Right cardiac atrium (tissue), 5 donors: ENCODE measurements around the gene NSUN4. TPM values are rescaled to one million over a fixed set of nuclear protein-coding genes. Genes with fewer than 3 reads are reported as not detected.

Source experiments
- ATAC-seq, 2 donors: fragments of 200-7000 bp; cut with Tn5 transposase; one replicate each; pipeline versions ENCODE4 v1.8.0 to v1.9.1; 2020; ENCODE audit warnings: moderate library complexity in 2 of 2, mild to moderate bottlenecking in 1 of 2
- DNase-seq, 3 donors: peaks; one replicate each; pipeline ENCODE4 v3.0.0-alpha.2; 2020
- H3K27ac ChIP-seq: one replicate; pipeline ENCODE4 v1.5.1; 2013; ENCODE audit warnings: mild to moderate bottlenecking, low read length, control low read depth, moderate library complexity
- H3K27me3 ChIP-seq: one replicate; pipeline ENCODE4 v1.6.1; 2013; ENCODE audit not compliant: control insufficient read depth, insufficient read depth
- H3K4me1 ChIP-seq: one replicate; pipeline ENCODE4 v1.6.1; 2013; ENCODE audit warnings: low read length; ENCODE audit not compliant: control insufficient read depth, insufficient read depth
- H3K4me3 ChIP-seq: one replicate; pipeline ENCODE4 v1.5.1; 2013; ENCODE audit warnings: low read length, control low read depth
- H3K9me3 ChIP-seq: one replicate; pipeline ENCODE4 v1.6.1; 2013; ENCODE audit warnings: low read length; ENCODE audit not compliant: control insufficient read depth
- WGBS: extraction: QIAGEN DNeasy Blood & Tissue Kit; methylation state at CpG from one replicate; pipeline ENCODE4 v1.1.7; 2013; 5-methylcytosine and 5-hydroxymethylcytosine counted together
- intact Hi-C, 4 donors: fragments of 100-400 bp; cut with DNase I; formaldehyde crosslinking; loops; one replicate each; pipeline versions ENCODE4 v1.11.0 to v1.14.0; 2022 to 2023
- polyA plus RNA-seq: library from polyadenylated mRNA; stranded (reverse); fragments of 200-250 nt; gene quantifications from one replicate; pipeline ENCODE4 v1.2.3, GENCODE V29; 2013
- total RNA-seq, 4 donors: library from RNA; stranded (reverse); fragmentation: NEBNext Ultra II Directional; extraction: Animal tissue kit (Norgen Biotek cat#: 25700); gene quantifications; one replicate each; pipeline ENCODE4 v1.2.1, GENCODE V29; 2021
- donor health status: healthy with polysubstance abuse.
- donor health status: DM: no; HTN: yes; CAD: no.
- donor health status: DM: no; HTN: no; CAD: no.
- donor health status: DM: no; HTN: yes; CAD: no; lungs with severe emphysema.
- donor health status: DM: yes; HTN: yes; CAD: no.

Gene NSUN4
- total and polyA plus RNA-seq, 5 donors, result 10.6 to 18.7 (median 13.0) TPM

GRCh38 chr1:46408356-46409062, 67.9 kb downstream of the NSUN4 start:
- Histone ChIP-seq H3K27me3 (no peaks in the 10 kb centered on the region), H3K27ac (no peak overlapping the region), H3K9me3 (no peaks in the 10 kb centered on the region), H3K4me1 (no peaks in the 10 kb centered on the region), H3K4me3 (no peak overlapping the region)
- intact Hi-C loops, result loop anchor here in 3 of 4 donors (5.0 to 10.0 kb wide), 2 partner anchors 116 to 119 kb away; no protein-coding TSS in a partner anchor
- DNase-seq (no peak), ATAC-seq (no peak)
- WGBS, result 92% methylated on average over 12 of the region's 12 CpGs

DNA sequence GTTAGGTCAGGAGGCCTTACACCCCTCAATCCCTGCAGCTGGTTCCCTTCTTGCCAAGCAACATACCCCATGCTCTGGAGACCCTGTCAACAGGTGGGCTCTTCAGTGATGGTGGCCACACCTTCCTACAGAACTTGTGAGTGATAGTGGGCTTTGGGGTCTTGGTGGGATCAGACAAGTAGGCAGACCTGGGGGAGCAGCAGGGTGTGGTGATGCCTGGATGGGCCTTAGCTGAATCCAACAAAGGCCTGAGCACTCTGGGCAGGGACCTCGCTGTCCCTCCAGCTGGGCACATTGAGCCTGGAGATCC, 68.4 kb downstream of the NSUN4 start:
- H3K4me1 ChIP-seq, result no peaks in the 10 kb centered on the region
- H3K27ac ChIP-seq, result no peak overlapping the region
- no peak for DNase-seq
- ATAC-seq, result no peak
- no peaks in the 10 kb centered on the region for H3K9me3 ChIP-seq
- intact Hi-C loops, result loop anchor here in 3 of 4 donors (5.0 to 10.0 kb wide), 2 partner anchors 116 to 118 kb away; no protein-coding TSS in a partner anchor
- H3K4me3 ChIP-seq, result no peak overlapping the region
- no peaks in the 10 kb centered on the region for H3K27me3 ChIP-seq
- 100% methylated on average over 1 of the region's 1 CpG for WGBS

DNA sequence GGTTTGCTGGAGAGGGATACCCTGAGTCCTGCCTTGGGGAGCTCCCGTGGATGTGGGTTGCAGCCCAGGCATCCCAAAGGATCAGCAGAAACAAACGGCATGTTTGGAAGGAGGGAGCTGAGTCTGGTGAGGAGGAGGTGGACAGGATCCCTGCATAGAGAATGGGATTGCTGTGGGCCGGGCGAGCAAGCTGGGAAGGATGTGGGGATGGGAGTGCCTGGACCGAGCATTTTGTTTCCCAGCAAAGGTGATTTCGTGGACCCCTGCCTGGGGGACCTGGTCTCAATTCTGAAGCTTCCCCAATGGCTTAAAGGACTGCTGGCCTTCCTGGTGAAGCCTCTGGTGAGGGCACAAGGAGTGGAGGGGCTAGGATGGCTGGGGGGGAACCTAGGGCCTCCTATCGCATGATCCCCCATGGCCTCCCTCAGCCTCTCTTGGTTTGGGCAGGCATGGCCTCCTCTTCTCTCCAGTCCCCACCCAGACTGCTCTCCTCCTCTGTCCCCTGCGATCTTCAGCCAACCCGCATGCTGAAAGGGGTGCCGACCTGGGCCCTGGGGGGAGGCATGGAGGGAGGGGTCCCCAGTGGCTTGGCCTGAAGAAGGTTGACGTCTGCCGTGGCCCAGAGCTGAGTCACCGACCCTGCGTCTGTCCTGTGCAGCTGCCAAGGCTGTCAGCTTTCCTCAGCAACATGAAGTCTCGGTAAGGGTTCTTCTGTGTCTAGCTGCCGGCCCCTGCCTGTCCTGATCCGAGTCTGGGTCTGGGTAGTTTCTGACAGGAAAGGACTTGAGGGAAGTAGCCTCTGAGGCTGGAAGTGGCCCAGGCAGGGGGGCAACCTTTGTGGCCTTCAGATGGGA, 69.8 kb downstream of the NSUN4 start:
- Histone ChIP-seq H3K4me1 (no peaks in the 10 kb centered on the region), H3K27me3 (no peaks in the 10 kb centered on the region), H3K4me3 (no peak overlapping the region), H3K27ac (no peak overlapping the region), H3K9me3 (no peaks in the 10 kb centered on the region)
- DNase-seq, result peak in 2 of 3 donors; percentile 72 to 75
- peak in 1 of 2 donors; percentile 17 for ATAC-seq
- WGBS, result 80% methylated on average over 17 of the region's 17 CpGs
- intact Hi-C loops, result no loop called here

DNA sequence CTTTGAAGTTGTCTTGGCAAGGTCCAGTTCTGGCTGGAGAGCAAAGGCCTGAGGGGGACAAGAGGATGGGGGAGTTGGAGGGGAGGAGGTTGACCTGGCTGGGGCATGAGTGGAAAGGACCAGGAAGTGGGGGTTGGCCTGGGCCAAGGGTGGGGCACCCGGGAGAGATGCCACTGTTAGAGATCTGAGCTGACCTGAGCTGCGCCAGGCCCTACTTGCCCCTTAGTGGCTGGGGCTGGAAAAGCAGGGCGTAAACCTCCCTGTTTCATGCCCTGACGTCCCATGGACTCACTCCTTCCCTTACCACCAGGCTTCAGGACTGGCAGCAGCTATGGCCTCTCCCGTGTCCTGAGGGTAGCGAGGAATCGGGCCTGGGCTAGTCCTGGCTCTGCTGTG, 70.4 kb downstream of the NSUN4 start:
- 92% methylated on average over 7 of the region's 7 CpGs for WGBS
- DNase-seq (no peak), ATAC-seq (no peak)
- Histone ChIP-seq H3K27me3 (no peaks in the 10 kb centered on the region), H3K4me1 (no peaks in the 10 kb centered on the region), H3K4me3 (no peak overlapping the region), H3K9me3 (no peaks in the 10 kb centered on the region), H3K27ac (no peak overlapping the region)
- intact Hi-C loops, result no loop called here

Other genes starting within 250 kb of the NSUN4 start
- 10 to 100 TPM; 30.5 to 49.8 (median 38.7) TPM for gene PIK3R3, start 208.2 kb upstream of the NSUN4 start, total RNA-seq
- gene PIK3R3, start 208.2 kb upstream of the NSUN4 start, polyA plus RNA-seq, result 20.0 TPM
- 1 to 10 TPM; 1.0 to 2.4 (median 1.5) TPM for gene TSPAN1, start 165.7 kb upstream of the NSUN4 start, total RNA-seq
- 1.3 TPM for gene TSPAN1, start 165.7 kb upstream of the NSUN4 start, polyA plus RNA-seq
- gene P3R3URF, start 164.3 kb upstream of the NSUN4 start, total RNA-seq, result not detected
- not detected for gene P3R3URF, start 164.3 kb upstream of the NSUN4 start, polyA plus RNA-seq
- 10 to 100 TPM; 82.7 to 91.1 (median 87.2) TPM for gene POMGNT1, start 142.4 kb upstream of the NSUN4 start, total RNA-seq
- 60.0 TPM for gene POMGNT1, start 142.4 kb upstream of the NSUN4 start, polyA plus RNA-seq
- gene LURAP1, start 137.5 kb upstream of the NSUN4 start, total RNA-seq, result 1 to 10 TPM; 4.3 to 7.0 (median 5.6) TPM
- gene LURAP1, start 137.5 kb upstream of the NSUN4 start, polyA plus RNA-seq, result 3.8 TPM
- under 1 TPM in 3 of 4 donors, not detected in 1; 0.56 to 0.89 (median 0.74) TPM for gene RAD54L, start 93.0 kb upstream of the NSUN4 start, total RNA-seq
- gene RAD54L, start 93.0 kb upstream of the NSUN4 start, polyA plus RNA-seq, result 0.16 TPM
- gene LRRC41, start 37.2 kb upstream of the NSUN4 start, total RNA-seq, result 10 to 100 TPM; 37.2 to 46.3 (median 40.1) TPM
- gene LRRC41, start 37.2 kb upstream of the NSUN4 start, polyA plus RNA-seq, result 27.1 TPM
- 100 to 1,000 TPM; 664 to 870 (median 705) TPM for gene UQCRH, start 37.1 kb upstream of the NSUN4 start, total RNA-seq
- 2,380 TPM for gene UQCRH, start 37.1 kb upstream of the NSUN4 start, polyA plus RNA-seq
- 10 to 100 TPM in 3 of 4 donors, 1 to 10 TPM in 1; 4.8 to 17.2 (median 14.7) TPM for gene FAAH, start 53.5 kb downstream of the NSUN4 start, total RNA-seq
- 10.4 TPM for gene FAAH, start 53.5 kb downstream of the NSUN4 start, polyA plus RNA-seq
- gene DMBX1, start 149.0 kb downstream of the NSUN4 start, total RNA-seq, result not detected
- not detected for gene DMBX1, start 149.0 kb downstream of the NSUN4 start, polyA plus RNA-seq
- gene KNCN, start 210.8 kb downstream of the NSUN4 start, total RNA-seq, result not detected
- gene KNCN, start 210.8 kb downstream of the NSUN4 start, polyA plus RNA-seq, result not detected